Parietal lobe (tissue), 1 donor: ENCODE measurements around the gene ZNF485. TPM values are rescaled to one million over a fixed set of nuclear protein-coding genes. Genes with fewer than 3 reads are reported as not detected.

Experiments used
- total RNA-seq: library from RNA; depleted of rRNA; stranded (reverse); fragments of >200 nt; gene quantifications from one replicate; pipeline ENCODE4 v1.2.3, GENCODE V29; 2014

The ZNF485 gene
- 10.6 TPM for total RNA-seq

DNA sequence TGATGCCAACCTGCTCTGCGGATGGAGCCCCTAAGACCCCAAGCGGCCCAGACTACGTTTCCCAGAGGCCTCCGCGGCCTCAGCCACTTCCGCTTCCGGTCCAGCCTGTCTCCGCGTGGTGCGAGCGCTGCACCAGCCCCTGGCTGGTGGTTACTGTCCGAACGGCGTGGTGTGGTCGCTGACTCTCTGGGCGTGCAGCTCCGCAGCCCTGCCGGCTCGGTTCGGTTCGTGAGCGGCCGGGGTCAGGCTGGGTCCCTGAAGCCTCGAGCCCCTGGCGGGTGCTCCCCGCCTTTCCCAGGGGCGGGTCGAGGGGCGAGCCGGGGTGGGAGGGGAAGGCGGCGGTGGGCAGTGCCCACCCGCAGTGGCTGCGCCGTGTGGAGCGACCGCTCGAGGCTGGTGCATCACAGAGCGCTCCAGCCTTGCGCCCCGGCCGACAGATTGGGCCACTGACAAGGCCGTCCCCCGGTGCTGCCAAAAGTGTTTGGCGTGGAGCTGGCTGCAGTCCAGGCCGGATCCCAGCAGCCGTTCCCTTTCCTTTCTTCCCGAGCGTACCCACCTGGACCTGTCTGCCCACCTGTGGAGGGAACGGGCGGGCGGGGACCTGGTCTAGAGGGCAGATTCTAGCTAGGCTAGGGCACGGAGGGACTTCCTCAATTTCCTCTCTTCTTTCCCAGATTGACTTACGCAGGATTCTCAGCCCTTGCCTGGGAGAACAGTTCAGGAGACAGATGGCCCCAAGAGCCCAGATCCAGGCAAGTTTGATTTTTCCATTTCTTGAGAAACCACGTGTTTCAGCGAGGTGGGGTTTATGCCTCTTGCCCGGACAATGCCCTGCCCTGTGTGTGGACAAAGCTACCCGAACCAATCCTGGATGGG lies at the start of gene ZNF485:
TSS of gene ZNF485 (plus strand) at position 116 of the 876 bp plus-strand sequence. CDS start at position 729, 613 bp downstream.

GRCh38 chr10:43574001-43574892 lies 32.0 kb upstream of the ZNF485 start, which contains the start of gene ZNF239:
TSS of gene ZNF239 (minus strand) at chr10:43574616. CDS start at chr10:43558079, 16,537 bp downstream.

GRCh38 chr10:43648398-43649184 lies 42.4 kb downstream of the ZNF485 start, which contains the start of gene ZNF32:
TSS of gene ZNF32 (minus strand) at chr10:43648881. CDS start at chr10:43646133, 2,748 bp downstream.

Other genes starting within 250 kb of the ZNF485 start
- gene FXYD4, start 234.8 kb upstream of the ZNF485 start, total RNA-seq, result not detected
- gene HNRNPF, start 197.3 kb upstream of the ZNF485 start, total RNA-seq, result 85.4 TPM
- 21.0 TPM for gene ZNF487, start 169.3 kb upstream of the ZNF485 start, total RNA-seq
- 19.4 TPM for gene ZNF239, start 31.8 kb upstream of the ZNF485 start, total RNA-seq
- 50.1 TPM for gene ZNF32, start 42.4 kb downstream of the ZNF485 start, total RNA-seq